GM21381 (cell line): Measurements from ENCODE around the gene DENND2A.
"Not testable (repeated sequence)": the region's sequence is repeated elsewhere in the genome, so short reads cannot be mapped to it uniquely, and the experiment has no call there.

Source experiments
- ATAC-seq: cut with Tn5 transposase; IDR thresholded peaks from one replicate; pipeline ENCODE4 v1.9.1; 2021; ENCODE audit warnings: mild to moderate bottlenecking, moderate library complexity; ENCODE audit not compliant: unreplicated experiment

Gene DENND2A

GRCh38 chr7:140557069-140557468 is 83.5 kb downstream of the DENND2A start:
- ATAC-seq, result no peak

GRCh38 chr7:140553236-140553635 is 87.4 kb downstream of the DENND2A start:
- ATAC-seq, result not testable (repeated sequence)

- ATAC-seq, result no peak
These were observed 88.4 kb downstream of the DENND2A start for GRCh38 chr7:140552240-140552679.

- ATAC-seq, result no peak
These were observed 89.0 kb downstream of the DENND2A start for GRCh38 chr7:140551355-140552239.

DNA sequence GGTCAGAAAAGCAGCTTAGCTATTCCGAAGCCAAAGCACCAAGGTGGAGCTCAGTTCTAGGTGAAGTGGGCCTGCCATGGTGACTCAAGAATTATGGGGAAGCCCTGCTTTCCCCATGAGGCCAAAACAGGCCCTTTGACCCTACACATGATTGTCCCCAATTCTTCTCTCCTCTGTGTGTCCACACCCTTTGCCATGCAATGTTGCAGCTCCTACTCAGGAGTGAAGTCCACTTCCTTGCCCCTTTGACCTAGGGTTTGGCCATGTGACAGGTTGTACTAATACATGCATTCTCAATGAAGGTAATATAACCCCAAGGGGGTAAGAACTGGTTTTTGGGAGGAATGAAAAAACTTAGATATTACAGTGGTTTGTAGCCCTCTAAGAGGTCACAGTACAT is 93.7 kb downstream of the DENND2A start:
- ATAC-seq, result no peak

DNA sequence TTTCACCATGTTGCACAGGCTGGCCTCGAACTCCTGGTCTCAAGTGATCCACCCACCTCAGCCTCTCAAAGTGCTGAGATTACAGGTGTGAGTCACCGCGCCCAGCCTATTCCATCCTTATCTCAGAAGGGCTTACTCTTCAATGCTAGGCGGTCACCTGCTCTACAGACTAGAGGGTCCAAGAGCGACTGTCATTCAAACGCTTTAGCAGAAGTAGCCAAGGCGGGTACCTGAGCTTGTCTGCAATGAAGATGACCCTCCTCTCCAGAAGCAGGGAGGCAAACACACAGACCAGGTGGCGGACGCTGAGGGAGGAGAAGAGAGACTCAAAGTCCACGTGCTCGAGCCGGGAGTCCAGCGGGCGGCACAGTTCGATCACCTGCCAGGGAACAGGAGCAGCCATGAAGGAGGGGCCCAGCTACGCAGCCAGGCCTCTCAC is 96.2 kb downstream of the DENND2A start:
- no peak for ATAC-seq

DNA sequence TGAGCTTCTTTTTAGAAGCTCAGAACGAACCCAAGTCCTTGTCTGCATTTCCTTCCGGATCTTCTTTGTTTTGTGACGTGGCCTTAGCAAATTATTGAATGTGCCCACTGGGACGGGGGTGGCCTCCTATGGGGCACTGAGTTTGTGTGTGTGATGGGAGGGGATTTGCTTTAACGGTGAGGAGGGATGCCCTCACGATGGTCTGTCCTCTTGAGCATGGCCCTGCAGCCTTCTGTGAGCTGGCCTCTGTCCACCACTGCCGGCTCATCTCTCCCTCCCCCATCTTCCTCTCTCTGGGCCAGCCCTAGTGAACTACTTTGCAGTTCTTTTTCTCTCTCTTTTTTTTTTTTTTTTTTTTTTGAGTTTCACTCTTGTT is 98.4 kb downstream of the DENND2A start:
- no peak for ATAC-seq

DNA sequence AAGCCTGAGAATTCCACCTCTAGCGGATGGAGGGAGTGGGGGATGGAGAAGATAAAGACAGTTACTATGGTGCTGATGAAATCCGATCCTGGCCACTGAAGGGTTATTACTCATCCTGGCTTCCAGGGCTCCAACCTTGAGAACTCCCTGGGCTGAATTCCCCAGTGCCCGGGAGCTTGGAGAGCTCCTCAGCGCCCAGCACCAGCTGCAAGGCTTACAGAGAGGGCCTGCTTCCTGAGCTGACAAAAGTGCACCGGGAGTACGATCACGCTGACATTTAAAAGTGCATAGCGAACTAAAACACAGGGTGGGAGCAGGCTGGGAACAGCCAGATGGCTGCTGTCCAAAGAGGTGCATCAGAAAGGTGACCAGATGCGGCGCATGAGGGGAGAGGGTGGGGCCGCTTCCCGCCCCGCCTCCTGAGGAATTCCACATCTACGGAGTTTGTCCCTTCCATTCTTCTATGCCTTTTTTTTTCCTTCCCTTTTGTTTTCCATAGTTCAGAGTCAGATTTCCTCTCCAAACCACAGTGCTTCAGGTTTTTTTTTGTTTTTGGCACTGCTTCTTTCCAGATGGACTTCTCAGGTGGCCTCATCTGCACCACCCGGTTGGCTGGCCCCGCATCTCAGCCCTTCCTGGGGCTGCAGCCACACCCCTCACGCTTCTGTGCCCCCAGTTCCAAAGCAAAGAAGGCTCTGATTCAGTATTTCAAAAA is 98.9 kb downstream of the DENND2A start:
- ATAC-seq, result no peak

DNA sequence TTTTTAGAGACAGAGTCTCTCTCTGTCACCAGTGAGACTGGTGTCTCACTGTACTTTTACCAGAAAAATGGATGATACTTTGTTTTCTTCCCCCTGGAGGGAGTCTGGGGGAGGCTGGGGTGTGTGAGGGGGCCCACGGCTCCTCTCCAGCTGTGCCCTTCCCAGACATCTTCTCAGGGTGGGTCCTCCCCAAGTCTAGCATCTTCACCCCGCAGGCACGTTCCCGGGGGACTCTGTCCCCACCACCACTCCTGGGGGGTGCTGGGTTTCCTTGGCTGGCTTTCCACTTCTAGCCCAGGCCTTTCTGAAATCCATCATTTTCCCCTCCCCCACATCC is 99.5 kb downstream of the DENND2A start:
- no peak for ATAC-seq

DNA sequence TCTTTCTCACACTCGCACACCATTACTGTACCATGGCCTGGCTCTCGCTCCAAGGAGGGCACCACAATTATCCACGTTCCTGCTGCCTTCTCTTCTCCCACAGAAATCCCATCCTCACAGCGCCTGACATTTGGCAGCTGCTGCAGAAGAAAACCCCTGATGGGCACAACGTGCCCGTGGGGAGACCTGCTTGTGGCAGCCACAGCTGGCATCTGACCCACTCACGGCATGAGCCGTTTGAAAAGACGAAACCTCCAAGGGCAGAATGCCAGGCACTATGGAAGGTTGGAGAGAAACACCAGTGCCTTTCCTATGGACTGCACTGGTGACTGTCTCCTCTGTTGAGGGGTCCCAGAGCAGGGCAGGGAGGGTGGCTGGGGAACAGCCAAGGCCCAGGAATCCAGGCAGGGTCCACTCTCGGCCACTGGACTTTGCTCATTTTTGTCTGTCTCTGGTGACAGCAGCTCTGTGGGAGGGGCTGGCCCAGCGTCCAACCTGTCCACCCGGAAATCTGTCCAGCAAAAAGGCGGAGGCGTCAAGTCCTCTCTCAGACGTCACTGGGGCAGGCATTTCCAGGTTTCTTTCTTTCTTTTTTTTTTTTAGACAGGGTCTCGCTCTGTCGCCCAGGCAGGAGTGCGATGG is 100.4 kb downstream of the DENND2A start:
- no peak for ATAC-seq

DNA sequence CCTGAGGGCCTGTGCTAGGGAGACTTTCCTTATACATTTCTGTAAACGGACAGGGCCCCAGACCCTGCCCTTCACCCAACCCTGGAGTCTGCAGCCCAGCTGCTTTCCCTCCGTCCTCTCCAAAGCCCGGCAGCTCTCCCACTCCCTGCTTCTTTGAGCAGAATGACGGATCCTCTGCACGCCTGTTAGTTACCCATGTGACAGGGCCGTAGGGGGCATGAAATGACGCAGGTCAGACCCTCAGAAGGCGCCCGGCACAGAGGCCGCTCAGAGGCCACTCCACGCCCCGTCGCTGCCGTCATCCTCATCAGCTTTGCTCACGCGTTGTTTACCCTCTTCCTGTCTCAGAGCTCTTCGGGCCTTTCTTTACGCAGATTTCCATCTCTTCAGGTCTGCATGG is 101.2 kb downstream of the DENND2A start:
- no peak for ATAC-seq

- ATAC-seq, result no peak
These were observed 102.7 kb downstream of the DENND2A start for GRCh38 chr7:140537750-140538482.

- no peak for ATAC-seq
These were observed 105.9 kb downstream of the DENND2A start for GRCh38 chr7:140534743-140535142.

DNA sequence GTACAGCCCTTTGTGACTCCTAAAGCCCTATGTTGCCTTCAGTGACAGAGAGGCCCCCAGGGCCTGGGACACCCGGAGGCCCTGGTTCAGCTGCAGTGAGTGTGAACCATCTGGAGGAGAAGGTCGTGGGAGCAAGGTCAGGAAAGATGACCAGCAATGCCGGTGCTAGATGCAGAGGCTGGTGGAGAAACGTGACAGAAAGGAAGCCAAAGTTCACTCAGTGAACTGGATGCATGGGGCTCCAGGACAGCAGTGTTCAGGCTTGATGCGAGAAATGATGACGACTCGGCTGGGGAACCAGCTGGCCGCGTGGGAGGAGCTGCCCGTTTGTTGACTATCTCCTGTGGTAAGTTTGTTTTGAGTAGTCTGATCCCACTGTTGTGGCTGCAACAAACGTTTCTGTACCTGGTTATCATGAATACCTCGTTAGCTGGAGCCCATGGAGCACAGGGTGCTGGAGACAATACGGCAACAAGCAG is 107.2 kb downstream of the DENND2A start:
- ATAC-seq, result no peak

DNA sequence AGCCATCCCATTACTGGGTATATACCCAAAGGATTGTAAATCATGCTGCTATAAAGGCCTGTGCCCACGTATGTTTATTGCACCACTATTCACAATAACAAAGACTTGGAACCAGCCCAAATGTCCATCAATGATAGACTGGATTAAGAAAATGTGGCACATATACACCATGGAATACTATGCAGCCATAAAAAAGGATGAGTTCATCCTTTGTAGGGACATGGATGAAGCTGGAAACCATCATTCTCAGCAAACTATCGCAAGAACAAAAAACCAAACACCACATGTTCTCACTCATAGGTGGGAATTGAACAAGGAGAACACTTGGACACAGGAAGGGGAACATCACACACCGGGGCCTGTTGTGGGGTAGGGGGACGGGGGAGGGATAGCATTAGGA is 111.2 kb downstream of the DENND2A start:
- ATAC-seq, result not testable (repeated sequence)

GRCh38 chr7:140526787-140527664 is 113.6 kb downstream of the DENND2A start:
- no peak for ATAC-seq

GRCh38 chr7:140526214-140526613 is 114.4 kb downstream of the DENND2A start:
- ATAC-seq, result no peak

DNA sequence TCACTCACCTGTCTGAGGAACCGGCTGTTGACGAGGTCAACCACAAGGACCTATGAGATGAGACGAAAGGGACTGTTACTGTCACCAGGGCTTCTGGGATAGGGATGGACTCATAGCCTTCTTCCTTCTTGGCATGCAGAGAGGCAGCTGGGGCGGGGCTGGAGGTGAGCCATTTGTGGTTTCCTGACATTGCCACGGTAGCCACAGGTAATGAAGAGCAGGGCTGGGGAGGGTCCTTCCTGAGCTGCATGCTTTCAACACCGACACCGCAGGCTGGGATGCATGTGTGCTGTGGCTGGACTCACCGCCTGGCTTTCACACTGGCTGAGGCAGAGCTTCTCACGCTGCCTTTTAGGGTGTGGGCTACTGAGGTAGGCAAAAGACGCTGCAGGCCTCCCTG is 114.9 kb downstream of the DENND2A start:
- no peak for ATAC-seq

GRCh38 chr7:140521421-140521820 is 119.2 kb downstream of the DENND2A start:
- no peak for ATAC-seq

GRCh38 chr7:140519007-140519399 is 121.6 kb downstream of the DENND2A start:
- ATAC-seq, result no peak
